K562 (cell line): ENCODE results near the gene MRPL28. TPM values are rescaled to one million over a fixed set of nuclear protein-coding genes. Genes with fewer than 3 reads are reported as not detected.

Experiments
- ATAC-seq: fragments of 200-7000 bp; cut with Tn5 transposase; 3 replicates; pipeline ENCODE4 v1.9.1; 2020; ENCODE audit warnings: moderate library complexity
- BruUV-seq: library from RNA; stranded (reverse); fragments of 400-500 nt; replicated peaks from 2 replicates; lab custom pipeline; 2021; lab: Mats Ljungman, UMichigan
- CTCF ChIA-PET: fragments of 300-600 bp; formaldehyde crosslinking; extraction: SDS; loops from one replicate; lab custom pipeline; 2021; ENCODE audit warnings: low intra/inter-chr PET ratio; lab: Yijun Ruan, JAX
- POLR2A ChIA-PET: fragments of 300-600, 350-650 bp; sonication (Branson Sonifier 250); formaldehyde crosslinking; extraction: SDS; loops from one replicate; lab custom pipeline; 2021; ENCODE audit warnings: antibody characterized with exemption, inconsistent platforms; lab: Yijun Ruan, JAX
- DNase-seq, 4 experiments: peaks; one replicate each; pipeline versions ENCODE4 v3.0.0 to v3.0.0-alpha.2; 2011 to 2018; ENCODE audit warnings: low spot score in 3 of 4, mixed read lengths in 3 of 4; ENCODE audit errors: extremely low read depth in 1 of 4
- FAIRE-seq: peaks from 2 replicates; lab custom pipeline; 2011; peaks lifted over from hg19 to GRCh38; lab: Jason Lieb, UNC
- H2AFZ ChIP-seq: 2 replicates; pipeline ENCODE4 v1.6.0; 2011; ENCODE audit warnings: low read depth, low read length, control low read depth, inconsistent platforms
- H3K27ac ChIP-seq: fragments of 200-600 bp; 3 replicates; pipeline ENCODE4 v1.8.0; 2011; ENCODE audit warnings: low read depth, mild to moderate bottlenecking, control low read depth, inconsistent platforms, low read length, moderate library complexity, mixed read lengths; ENCODE audit errors: extremely low read depth
- H3K27me3 ChIP-seq, 2 experiments: fragments of 300-600 bp in 1 of 2; 2 replicates in 1 of 2; 3 replicates in 1 of 2; pipeline versions ENCODE4 v1.6.0 to v1.8.0; 2011; ENCODE audit warnings: inconsistent platforms in 2 of 2, low read length in 2 of 2, mild to moderate bottlenecking in 1 of 2, mixed read lengths in 1 of 2, moderate library complexity in 1 of 2; ENCODE audit not compliant: control insufficient read depth in 2 of 2, insufficient read depth in 2 of 2
- H3K36me3 ChIP-seq: fragments of 300-600 bp; 3 replicates; pipeline ENCODE4 v1.8.0; 2011; ENCODE audit warnings: mild to moderate bottlenecking, low read length, inconsistent platforms; ENCODE audit not compliant: control insufficient read depth, insufficient read depth
- H3K4me1 ChIP-seq, 2 experiments: fragments of 200-600 bp in 1 of 2; replicated peaks in 1 of 2; 2 replicates in 1 of 2; 3 replicates in 1 of 2; pipeline versions ENCODE4 v1.5.1 to v1.8.0; 2011; ENCODE audit warnings: inconsistent platforms in 2 of 2, low read length in 2 of 2, mild to moderate bottlenecking in 1 of 2, mixed read lengths in 1 of 2, moderate library complexity in 1 of 2; ENCODE audit not compliant: control insufficient read depth in 2 of 2, insufficient read depth in 2 of 2
- H3K4me2 ChIP-seq: 2 replicates; pipeline ENCODE4 v1.6.1; 2011; ENCODE audit warnings: low read length, control low read depth, inconsistent platforms, mixed read lengths; ENCODE audit not compliant: insufficient read depth
- H3K4me3 ChIP-seq: fragments of 200-600 bp; sonication (generic), shearing (Covaris generic); 2 replicates; pipeline ENCODE4 v1.5.1; 2016; ENCODE audit warnings: control low read depth, inconsistent platforms
- H3K79me2 ChIP-seq: fragments of 200-600 bp; 3 replicates; pipeline ENCODE4 v1.8.0; 2011; ENCODE audit warnings: low read length, inconsistent platforms; ENCODE audit not compliant: control insufficient read depth, insufficient read depth
- H3K9ac ChIP-seq, 2 experiments: 2 replicates each; pipeline versions ENCODE4 v1.6.0 to v1.6.1; 2011; ENCODE audit warnings: low read depth in 2 of 2, low read length in 2 of 2, control low read depth in 1 of 2, inconsistent platforms in 1 of 2, mild to moderate bottlenecking in 1 of 2, mixed read lengths in 1 of 2; ENCODE audit not compliant: insufficient read depth in 1 of 2
- H3K9me1 ChIP-seq: one replicate; pipeline ENCODE4 v1.6.0; 2011; ENCODE audit warnings: inconsistent platforms, mild to moderate bottlenecking, low read length, moderate library complexity; ENCODE audit not compliant: control insufficient read depth, insufficient read depth
- H3K9me3 ChIP-seq: replicated peaks from 2 replicates; pipeline ENCODE4 v1.5.1; 2011; ENCODE audit warnings: low read depth, low read length, inconsistent platforms; ENCODE audit not compliant: control insufficient read depth, insufficient read depth
- H4K20me1 ChIP-seq: replicated peaks from 2 replicates; pipeline ENCODE4 v1.6.1; 2011; ENCODE audit warnings: low read length, inconsistent platforms, mixed read lengths; ENCODE audit not compliant: control insufficient read depth, insufficient read depth
- CHAMP1 ChIP-seq: fragments of 450-650 bp; IDR thresholded peaks from 2 replicates; pipeline ENCODE4 v1.6.1; 2016; ENCODE audit warnings: mild to moderate bottlenecking
- FOXM1 ChIP-seq, 2 experiments: fragments of 450-650 bp in 1 of 2; sonication (generic) in 1 of 2; formaldehyde crosslinking in 1 of 2; IDR thresholded peaks; 2 replicates each; pipeline versions ENCODE4 v1.6.1 to v1.9.0; 2017 to 2022; ENCODE audit warnings: low read depth in 2 of 2, mild to moderate bottlenecking in 2 of 2, missing genetic modification reagents in 1 of 2, moderate library complexity in 1 of 2
- HMBOX1 ChIP-seq: sonication (generic); IDR thresholded peaks from 2 replicates; pipeline ENCODE4 v1.6.1; 2016
- KAT7 ChIP-seq: sonication (generic); formaldehyde crosslinking; IDR thresholded peaks from 2 replicates; pipeline ENCODE4 v1.8.0; 2022; ENCODE audit warnings: missing genetic modification reagents, mild to moderate bottlenecking, borderline replicate concordance
- REST ChIP-seq, 2 experiments: fragments of 450-650 bp; formaldehyde crosslinking in 1 of 2; IDR thresholded peaks; 2 replicates each; pipeline versions ENCODE4 v1.4.0 to v1.6.1; 2014 to 2020; ENCODE audit warnings: mild to moderate bottlenecking in 2 of 2, borderline replicate concordance in 1 of 2, low read depth in 1 of 2
- SIN3A ChIP-seq, 2 experiments: fragments of 150-350 bp in 1 of 2; IDR thresholded peaks; 2 replicates each; pipeline ENCODE4 v1.6.1; 2011 to 2016; ENCODE audit warnings: borderline replicate concordance in 2 of 2, low read depth in 2 of 2, low read length in 2 of 2, mild to moderate bottlenecking in 2 of 2, moderate library complexity in 2 of 2; ENCODE audit not compliant: control insufficient read depth in 1 of 2
- SP1 ChIP-seq: sonication (generic); formaldehyde crosslinking; IDR thresholded peaks from 2 replicates; pipeline ENCODE4 v1.8.1; 2022; ENCODE audit warnings: mild to moderate bottlenecking, missing genetic modification reagents
- WGBS: fragments of 100-300 bp; shearing (Covaris generic); methylation state at CpG from one replicate; pipeline ENCODE4 v1.1.6; 2016; ENCODE audit warnings: low coverage, mixed read lengths; ENCODE audit not compliant: insufficient coverage; ENCODE audit errors: missing lambda C conversion rate; 5-methylcytosine and 5-hydroxymethylcytosine counted together
- in situ Hi-C: fragments of 300-500 bp; cut with MboI; formaldehyde crosslinking; loops from 4 replicates; pipeline ENCODE4 v1.15.0; 2018; ENCODE audit warnings: inconsistent platforms, mixed read lengths
- intact Hi-C: fragments of 100-400 bp; cut with micrococcal nuclease; formaldehyde crosslinking; loops from 2 replicates; pipeline ENCODE4 v1.14.2; 2022
- polyA plus RNA-seq, 8 experiments: library from polyadenylated mRNA; depleted of rRNA in 4 of 8; stranded (reverse) in 5 of 8; unstranded in 3 of 8; fragments of >200 nt; fragmentation: Nextera tagmentation in 2 of 8; fragmentation: Illumina TruSeq in 1 of 8; extraction: Ambion mirVana in 2 of 8; extraction: Trizol in 1 of 8; gene quantifications; 2 replicates each; pipeline versions ENCODE4 v1.2.1 to v1.2.3, GENCODE V29; 2011 to 2014; ENCODE audit warnings: inconsistent platforms in 1 of 8, missing spikeins in 1 of 8
- total RNA-seq, 7 experiments: library from RNA; depleted of rRNA in 6 of 7; stranded (reverse); fragments of >200 nt in 6 of 7; fragmentation: Illumina TruSeq in 2 of 7; extraction: Trizol in 2 of 7; gene quantifications; 2 replicates each; pipeline versions ENCODE4 v1.2.1 to v1.2.3, GENCODE V29; 2011 to 2021; ENCODE audit warnings: low replicate concordance in 1 of 7

Gene MRPL28
- total and polyA plus RNA-seq, 9 of the 15 experiments (the other 6 are each of a cell fraction or from before 2014, with no cell fraction given) = 2.5 to 323 (median 175) TPM

- H3K9ac ChIP-seq = peak overlapping the region; percentile 80 to 88
- in situ Hi-C loops = no loop called here
- H4K20me1 ChIP-seq = no peaks in the 10 kb centered on the region
- intact Hi-C loops = no loop called here
- no peak for FAIRE-seq
- H2AFZ ChIP-seq = no peak overlapping the region
- peaks cover under 1 to 64% of the 10 kb centered on the region in 2 experiments; a peak in 4 of 5 replicates for H3K4me1 ChIP-seq
- peak overlapping the region; percentile 75 for H3K27ac ChIP-seq
- no peaks in the 10 kb centered on the region for H3K9me3 ChIP-seq
- WGBS = 1% methylated on average over 31 of the region's 73 CpGs
- BruUV-seq = no TSS peak
- peaks cover 33% of the 10 kb centered on the region for H3K79me2 ChIP-seq
- POLR2A ChIA-PET = interaction anchor here (0.6 kb wide), 1 partner anchor 63 kb away, joined by 3 read pairs; no protein-coding TSS in a partner anchor
- peak overlapping the region; percentile 65 for H3K4me2 ChIP-seq
- peak overlapping the region; percentile 94 for H3K4me3 ChIP-seq
- no peaks in the 10 kb centered on the region for H3K27me3 ChIP-seq
- CTCF ChIA-PET = interaction anchor here (0.9 kb wide), 1 partner anchor 11 kb away, joined by 3 read pairs; the partner anchor contains the start of gene MRPL28
- H3K36me3 ChIP-seq = peaks cover 16% of the 10 kb centered on the region; the same call in 2 of the 3 replicates
- peak; percentile 80 for ATAC-seq
- DNase-seq = peak; percentile 46 to 62 (median 58)
- no peaks in the 10 kb centered on the region for H3K9me1 ChIP-seq
- TF ChIP-seq SP1 = no peak
- 0 out of 2 replicates have a peak, but pooled peaks have one; percentile 15 for TF ChIP-seq REST (IDR thresholded peaks at IDR 0.05; ENCODE audit: borderline replicate concordance)
- no peak for TF ChIP-seq REST (CRISPR knock-in tag; IDR thresholded peaks at IDR 0.05; ENCODE audit: low read depth)
- 0 out of 2 replicates have a peak, but pooled peaks have one; percentile 32 for TF ChIP-seq KAT7 (CRISPR knock-in tag)
- TF ChIP-seq SIN3A (IDR thresholded peaks at IDR 0.05; ENCODE audit: borderline replicate concordance in 2 of 2, control insufficient read depth in 1 of 2, low read depth in 2 of 2, low read length in 2 of 2) = peak in 1 of 2 experiments; percentile 23; a peak in 2 of 4 replicates
- TF ChIP-seq CHAMP1 = no peak
- TF ChIP-seq HMBOX1 = no peak
- TF ChIP-seq FOXM1 (IDR thresholded peaks at IDR 0.05; ENCODE audit: low read depth) = no peak
- no peak for TF ChIP-seq FOXM1 (CRISPR knock-in tag; IDR thresholded peaks at IDR 0.05; ENCODE audit: low read depth)
These were observed 10.9 kb upstream of the MRPL28 start for GRCh38 chr16:381012-381788.
